ENCODE results near the gene MLANA. TPM values are rescaled to one million over a fixed set of nuclear protein-coding genes. Genes with fewer than 3 reads are reported as not detected.
A peak's percentile ranks its signal among the peaks of the same experiment; 100 is the strongest.

MLANA gene
- total and polyA plus RNA-seq, 2 experiments from 2014 or later, result 0.24 TPM; not detected in 1

DNA sequence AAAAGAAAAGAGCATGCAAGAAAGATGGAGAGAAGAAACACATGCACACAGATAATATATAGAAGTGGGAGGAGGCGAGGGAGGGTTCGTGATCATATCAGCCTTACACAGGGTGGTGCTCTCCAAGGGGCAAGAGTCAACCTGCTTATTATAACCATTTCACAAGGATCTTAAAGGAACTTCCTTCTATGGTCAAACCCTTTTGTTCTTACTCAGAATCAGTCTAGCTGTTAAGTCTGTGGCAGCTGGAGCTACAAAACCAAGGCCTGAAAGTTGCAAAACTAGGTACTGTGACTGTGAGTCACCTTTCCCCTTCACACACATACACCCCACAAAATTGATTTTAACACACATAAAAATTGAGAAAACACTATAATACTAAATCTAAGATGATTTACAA is 39.2 kb upstream of the MLANA start:
- peak; percentile 77 for DNase-seq
- 0 out of 2 replicates have a peak, but pooled peaks cover 3% of the 10 kb centered on the region for H3K4me1 ChIP-seq (ENCODE audit: insufficient read depth)

DNA sequence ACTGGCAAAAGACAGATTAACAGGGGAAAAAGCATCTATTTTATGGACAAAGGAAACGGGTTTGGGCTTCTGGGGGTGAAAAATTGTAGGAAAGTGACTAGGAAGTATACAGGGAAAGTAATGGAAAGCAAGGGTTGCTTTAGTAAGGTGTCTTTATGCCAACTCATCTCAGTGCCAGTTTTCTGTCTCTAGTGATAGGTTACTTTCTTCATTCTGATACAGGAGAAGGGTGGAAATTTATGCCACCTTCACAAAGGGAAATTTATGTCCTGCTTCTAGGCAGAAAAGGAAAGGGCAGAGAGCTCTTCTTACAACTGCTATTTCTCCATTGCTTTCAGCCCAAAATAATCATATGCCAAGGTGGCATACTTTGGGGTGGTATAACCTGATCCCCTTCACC is 37.7 kb upstream of the MLANA start:
- in situ Hi-C loops (cut with MboI), result no loop called here

More for the DNA sequence above, 39.2 kb upstream of the MLANA start:
- 97 to 100% methylated on average over 2 of the region's 2 CpGs for WGBS, 2 experiments (ENCODE audit: low coverage in 1 of 2, low lambda C conversion rate in 2 of 2, missing lambda C conversion rate in 2 of 2)
- no peaks in the 10 kb centered on the region for H3K27me3 ChIP-seq (replicated peaks; ENCODE audit: insufficient read depth)
- 0 out of 2 replicates have a peak, but pooled peaks cover 3% of the 10 kb centered on the region for H3F3A ChIP-seq (ENCODE audit: insufficient read depth)
- no peaks in the 10 kb centered on the region for H3K36me3 ChIP-seq (ENCODE audit: low read depth)
- no peak overlapping the region for H2AFZ ChIP-seq
- H4K20me1 ChIP-seq (ENCODE audit: insufficient read depth), result no peaks in the 10 kb centered on the region
- in situ Hi-C loops (cut with MboI), result no loop called here
- H3K9me3 ChIP-seq (ENCODE audit: low read depth), result no peaks in the 10 kb centered on the region
- H3K27ac ChIP-seq, result no peak overlapping the region
- TF ChIP-seq EZH2 (IDR thresholded peaks at IDR 0.05; ENCODE audit: insufficient read depth, poor library complexity, severe bottlenecking) (no peak), EZH2phosphoT487 (IDR thresholded peaks at IDR 0.05; ENCODE audit: insufficient read depth, low read depth) (no peak)
- no peaks in the 10 kb centered on the region for H3K79me2 ChIP-seq (ENCODE audit: insufficient read depth)
- no peaks in the 10 kb centered on the region for H3K9me2 ChIP-seq (ENCODE audit: insufficient read depth)
- no peak overlapping the region for H3K4me3 ChIP-seq
- no peak overlapping the region for H3K4me2 ChIP-seq (ENCODE audit: unreplicated experiment)
- H3K9ac ChIP-seq, result no peak overlapping the region

DNA sequence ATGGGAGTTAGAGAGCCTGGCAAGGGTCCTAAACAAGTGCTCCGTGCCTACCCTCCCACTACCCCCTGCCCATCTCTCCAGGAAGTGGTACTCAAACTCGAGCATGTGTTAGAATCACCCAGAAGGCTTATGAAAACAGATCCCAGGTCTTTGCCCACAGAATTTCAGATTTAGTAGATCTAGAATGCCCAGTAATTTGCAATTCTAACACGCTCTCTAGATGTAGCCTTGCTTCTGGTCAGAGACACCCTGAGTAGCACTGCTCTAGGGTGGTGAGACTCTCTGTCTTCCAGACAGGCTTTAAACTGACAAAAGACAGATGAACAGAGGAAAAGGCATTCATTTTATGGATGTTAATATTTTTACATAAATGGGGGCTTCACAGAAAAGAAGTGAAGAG is 37.1 kb upstream of the MLANA start:
- Histone ChIP-seq H3K4me1 (ENCODE audit: insufficient read depth) (0 out of 2 replicates have a peak, but pooled peaks cover 3% of the 10 kb centered on the region), H3K9me2 (ENCODE audit: insufficient read depth) (no peaks in the 10 kb centered on the region), H3K27ac (no peak overlapping the region), H3K79me2 (ENCODE audit: insufficient read depth) (no peaks in the 10 kb centered on the region), H4K20me1 (ENCODE audit: insufficient read depth) (no peaks in the 10 kb centered on the region), H2AFZ (no peak overlapping the region), H3K36me3 (ENCODE audit: low read depth) (no peaks in the 10 kb centered on the region), H3K9ac (no peak overlapping the region), H3F3A (ENCODE audit: insufficient read depth) (0 out of 2 replicates have a peak, but pooled peaks cover 3% of the 10 kb centered on the region), H3K4me3 (no peak overlapping the region), H3K27me3 (replicated peaks; ENCODE audit: insufficient read depth) (no peaks in the 10 kb centered on the region), H3K9me3 (ENCODE audit: low read depth) (no peaks in the 10 kb centered on the region), H3K4me2 (ENCODE audit: unreplicated experiment) (no peak overlapping the region)
- DNase-seq, result no peak
- in situ Hi-C loops (cut with MboI), result no loop called here
- 61 to 64% methylated on average over 3 of the region's 3 CpGs for WGBS, 2 experiments (ENCODE audit: low coverage in 1 of 2, low lambda C conversion rate in 2 of 2, missing lambda C conversion rate in 2 of 2)
- no peak for TF ChIP-seq EZH2 (IDR thresholded peaks at IDR 0.05; ENCODE audit: insufficient read depth, poor library complexity, severe bottlenecking)
- TF ChIP-seq EZH2phosphoT487 (IDR thresholded peaks at IDR 0.05; ENCODE audit: insufficient read depth, low read depth), result no peak

More for the DNA sequence above, 37.7 kb upstream of the MLANA start:
- Histone ChIP-seq H3K27ac (no peak overlapping the region), H3K79me2 (ENCODE audit: insufficient read depth) (no peaks in the 10 kb centered on the region), H3K4me1 (ENCODE audit: insufficient read depth) (0 out of 2 replicates have a peak, but pooled peaks cover 3% of the 10 kb centered on the region), H3K27me3 (replicated peaks; ENCODE audit: insufficient read depth) (no peaks in the 10 kb centered on the region), H3K9ac (no peak overlapping the region), H3K9me2 (ENCODE audit: insufficient read depth) (no peaks in the 10 kb centered on the region), H3K36me3 (ENCODE audit: low read depth) (no peaks in the 10 kb centered on the region), H4K20me1 (ENCODE audit: insufficient read depth) (no peaks in the 10 kb centered on the region), H3K9me3 (ENCODE audit: low read depth) (no peaks in the 10 kb centered on the region), H3F3A (ENCODE audit: insufficient read depth) (0 out of 2 replicates have a peak, but pooled peaks cover 3% of the 10 kb centered on the region), H3K4me3 (no peak overlapping the region), H2AFZ (no peak overlapping the region), H3K4me2 (ENCODE audit: unreplicated experiment) (no peak overlapping the region)
- 69 to 71% methylated on average over 1 of the region's 1 CpG for WGBS, 2 experiments (ENCODE audit: low coverage in 1 of 2, low lambda C conversion rate in 2 of 2, missing lambda C conversion rate in 2 of 2)
- TF ChIP-seq EZH2 (IDR thresholded peaks at IDR 0.05; ENCODE audit: insufficient read depth, poor library complexity, severe bottlenecking), result no peak
- no peak for TF ChIP-seq EZH2phosphoT487 (IDR thresholded peaks at IDR 0.05; ENCODE audit: insufficient read depth, low read depth)
- DNase-seq, result no peak

DNA sequence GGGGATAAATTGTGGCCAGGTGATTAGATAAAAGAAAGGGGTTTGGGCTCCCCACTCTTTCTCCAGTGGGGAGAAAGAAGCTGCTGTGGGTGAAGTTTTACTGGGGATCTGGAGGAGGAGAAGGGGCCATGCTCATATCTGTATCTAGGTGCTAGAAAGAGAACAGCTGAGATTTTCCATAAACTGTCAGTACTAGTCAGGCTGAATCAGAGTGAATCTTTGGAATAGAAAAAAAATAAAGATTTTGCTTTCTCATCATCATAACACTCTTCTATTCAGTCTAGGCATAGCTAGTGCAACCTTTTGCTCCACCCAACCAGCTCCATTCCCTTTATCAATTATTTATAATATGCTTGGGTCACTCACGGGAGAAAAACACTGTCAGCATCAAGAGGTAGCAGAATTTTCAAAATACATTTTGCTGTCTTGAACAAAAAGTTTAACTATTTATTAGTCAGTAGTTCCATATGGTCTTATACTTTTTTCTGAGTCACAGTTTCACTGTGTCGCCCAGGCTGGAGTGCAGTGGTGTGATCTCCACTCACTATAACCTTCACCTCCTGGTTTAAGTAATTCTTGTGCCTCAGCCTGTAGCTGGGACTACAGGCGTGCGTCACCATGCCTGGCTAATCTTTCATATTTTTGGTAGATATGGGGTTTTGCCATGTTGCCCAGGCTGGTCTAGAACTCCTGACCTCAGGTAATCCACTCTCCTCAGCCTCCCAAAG is 36.5 kb upstream of the MLANA start:
- no peak overlapping the region for H3K9ac ChIP-seq
- no peaks in the 10 kb centered on the region for H3K79me2 ChIP-seq (ENCODE audit: insufficient read depth)
- no peaks in the 10 kb centered on the region for H3K36me3 ChIP-seq (ENCODE audit: low read depth)
- no peaks in the 10 kb centered on the region for H3K9me3 ChIP-seq (ENCODE audit: low read depth)
- no peaks in the 10 kb centered on the region for H4K20me1 ChIP-seq (ENCODE audit: insufficient read depth)
- no peaks in the 10 kb centered on the region for H3K9me2 ChIP-seq (ENCODE audit: insufficient read depth)
- 0 out of 2 replicates have a peak, but pooled peaks cover 3% of the 10 kb centered on the region for H3K4me1 ChIP-seq (ENCODE audit: insufficient read depth)
- no peak overlapping the region for H3K4me3 ChIP-seq
- no peak overlapping the region for H3K4me2 ChIP-seq (ENCODE audit: unreplicated experiment)
- TF ChIP-seq EZH2 (IDR thresholded peaks at IDR 0.05; ENCODE audit: insufficient read depth, poor library complexity, severe bottlenecking) (no peak), EZH2phosphoT487 (IDR thresholded peaks at IDR 0.05; ENCODE audit: insufficient read depth, low read depth) (no peak)
- in situ Hi-C loops (cut with MboI), result no loop called here
- 78 to 79% methylated on average over 4 of the region's 4 CpGs for WGBS, 2 experiments (ENCODE audit: low coverage in 1 of 2, low lambda C conversion rate in 2 of 2, missing lambda C conversion rate in 2 of 2)
- H3F3A ChIP-seq (ENCODE audit: insufficient read depth), result 0 out of 2 replicates have a peak, but pooled peaks cover 3% of the 10 kb centered on the region
- H3K27me3 ChIP-seq (replicated peaks; ENCODE audit: insufficient read depth), result no peaks in the 10 kb centered on the region
- DNase-seq, result no peak
- H2AFZ ChIP-seq, result no peak overlapping the region
- no peak overlapping the region for H3K27ac ChIP-seq

Data from GM23248 (cell line).